Astrocyte (in vitro differentiated cells and primary cell): ENCODE measurements around the gene TMEM150A. TPM values are rescaled to one million over a fixed set of nuclear protein-coding genes. Genes with fewer than 3 reads are reported as not detected.

Source experiments
- DNase-seq: peaks from one replicate; pipeline ENCODE4 v3.0.0-alpha.2; 2010; ENCODE audit warnings: low read depth
- FAIRE-seq: peaks from 2 replicates; lab custom pipeline; 2011; peaks lifted over from hg19 to GRCh38; lab: Jason Lieb, UNC
- H2AFZ ChIP-seq: 2 replicates; pipeline ENCODE4 v1.6.0; 2012; ENCODE audit warnings: low read depth, low read length, inconsistent platforms
- H3K27ac ChIP-seq: 2 replicates; pipeline ENCODE4 v1.5.1; 2011; ENCODE audit warnings: low read depth, low read length, inconsistent platforms
- H3K27me3 ChIP-seq: 2 replicates; pipeline ENCODE4 v1.6.0; 2011; ENCODE audit warnings: low read length, inconsistent platforms; ENCODE audit not compliant: insufficient read depth
- H3K36me3 ChIP-seq: 2 replicates; pipeline ENCODE4 v1.5.1; 2011; ENCODE audit warnings: low read length, inconsistent platforms; ENCODE audit not compliant: insufficient read depth
- H3K4me1 ChIP-seq: 2 replicates; pipeline ENCODE4 v1.5.1; 2011; ENCODE audit warnings: low read length, inconsistent platforms; ENCODE audit not compliant: insufficient read depth
- H3K4me2 ChIP-seq: 2 replicates; pipeline ENCODE4 v1.6.0; 2012; ENCODE audit warnings: low read length, inconsistent platforms
- H3K4me3 ChIP-seq: 2 replicates; pipeline ENCODE4 v1.5.1; 2011; ENCODE audit warnings: low read depth, mild to moderate bottlenecking, low read length, inconsistent platforms; ENCODE audit not compliant: insufficient read depth
- H3K79me2 ChIP-seq: 2 replicates; pipeline ENCODE4 v1.6.0; 2012; ENCODE audit warnings: mild to moderate bottlenecking, low read length, inconsistent platforms; ENCODE audit not compliant: insufficient read depth
- H3K9ac ChIP-seq: 2 replicates; pipeline ENCODE4 v1.6.0; 2012; ENCODE audit warnings: mild to moderate bottlenecking, low read length, inconsistent platforms
- H3K9me3 ChIP-seq: 2 replicates; pipeline ENCODE4 v1.5.1; 2012; ENCODE audit warnings: low read depth, mild to moderate bottlenecking, low read length, inconsistent platforms; ENCODE audit not compliant: insufficient read depth
- H4K20me1 ChIP-seq: 2 replicates; pipeline ENCODE4 v1.6.0; 2012; ENCODE audit warnings: low read length, inconsistent platforms; ENCODE audit not compliant: insufficient read depth
- H3K27ac Mint-ChIP-seq: one replicate; pipeline ENCODE4 v1.8.0; 2021; ENCODE audit warnings: mild to moderate bottlenecking, mixed read lengths; ENCODE audit not compliant: unreplicated experiment
- H3K27me3 Mint-ChIP-seq: one replicate; pipeline ENCODE4 v1.8.0; 2021; ENCODE audit warnings: low read depth, mixed read lengths; ENCODE audit not compliant: unreplicated experiment
- H3K36me3 Mint-ChIP-seq: one replicate; pipeline ENCODE4 v1.8.0; 2021; ENCODE audit warnings: low read depth, mixed read lengths; ENCODE audit not compliant: unreplicated experiment
- H3K4me1 Mint-ChIP-seq: one replicate; pipeline ENCODE4 v1.8.0; 2021; ENCODE audit warnings: low read depth, mixed read lengths; ENCODE audit not compliant: unreplicated experiment
- H3K4me3 Mint-ChIP-seq: one replicate; pipeline ENCODE4 v1.8.0; 2021; ENCODE audit warnings: mild to moderate bottlenecking, moderate library complexity, mixed read lengths; ENCODE audit not compliant: unreplicated experiment
- H3K9me3 Mint-ChIP-seq: one replicate; pipeline ENCODE4 v1.8.0; 2021; ENCODE audit warnings: mild to moderate bottlenecking, mixed read lengths; ENCODE audit not compliant: unreplicated experiment
- CTCF ChIP-seq: IDR thresholded peaks from 2 replicates; pipeline ENCODE4 v1.5.1; 2011; ENCODE audit warnings: low read depth, mild to moderate bottlenecking, inconsistent platforms, low read length, moderate library complexity; ENCODE audit not compliant: insufficient read depth
- EZH2 ChIP-seq: IDR thresholded peaks from 2 replicates; pipeline ENCODE4 v1.6.1; 2012; ENCODE audit warnings: mild to moderate bottlenecking, low read length, inconsistent platforms; ENCODE audit not compliant: insufficient read depth
- total RNA-seq: library from RNA; stranded (reverse); gene quantifications from 2 replicates; pipeline ENCODE4 v1.2.1, GENCODE V29; 2021

The TMEM150A gene
- total RNA-seq, 1 donor from 2014 or later: 20.4 TPM

- peaks cover 26% of the 10 kb centered on the region for H3K4me1 ChIP-seq
- peaks cover 22% of the 10 kb centered on the region for H3K36me3 Mint-ChIP-seq
- H3K4me2 ChIP-seq: peak overlapping the region; percentile 40
- DNase-seq: no peak
- FAIRE-seq: no peak
- no peak overlapping the region for H3K27ac Mint-ChIP-seq
- no peaks in the 10 kb centered on the region for H3K79me2 ChIP-seq
- no peak overlapping the region for H3K27ac ChIP-seq
- no peak overlapping the region for H3K9ac ChIP-seq
- peaks cover 53% of the 10 kb centered on the region for H3K36me3 ChIP-seq
- no peak overlapping the region for H2AFZ ChIP-seq
- TF ChIP-seq EZH2: no peak
- peak; percentile 66 for TF ChIP-seq CTCF
- no peak overlapping the region for H3K4me3 ChIP-seq
- no peaks in the 10 kb centered on the region for H3K4me1 Mint-ChIP-seq
- H4K20me1 ChIP-seq: peaks cover 3% of the 10 kb centered on the region
- H3K9me3 ChIP-seq: no peaks in the 10 kb centered on the region
- H3K27me3 Mint-ChIP-seq: no peaks in the 10 kb centered on the region
- no peaks in the 10 kb centered on the region for H3K9me3 Mint-ChIP-seq
- no peaks in the 10 kb centered on the region for H3K27me3 ChIP-seq
- no peak overlapping the region for H3K4me3 Mint-ChIP-seq
These were observed 46.1 kb upstream of the TMEM150A start for GRCh38 chr2:85648619-85649018.

- H3K27ac ChIP-seq: no peak overlapping the region
- TF ChIP-seq CTCF: no peak
- H3K36me3 Mint-ChIP-seq: peaks cover 20% of the 10 kb centered on the region
These were observed 45.5 kb upstream of the TMEM150A start for GRCh38 chr2:85647823-85648526.

GRCh38 chr2:85646166-85646565 lies 43.7 kb upstream of the TMEM150A start:
- Histone ChIP-seq H3K27me3 (no peaks in the 10 kb centered on the region), H3K4me1 (peaks cover 13% of the 10 kb centered on the region), H3K9ac (no peak overlapping the region), H3K27ac (no peak overlapping the region), H3K9me3 (no peaks in the 10 kb centered on the region), H2AFZ (no peak overlapping the region), H3K4me2 (no peak overlapping the region), H3K4me3 (no peak overlapping the region), H3K36me3 (peaks cover 59% of the 10 kb centered on the region), H3K79me2 (no peaks in the 10 kb centered on the region), H4K20me1 (peaks cover 13% of the 10 kb centered on the region)
- Mint-ChIP-seq H3K27ac (no peak overlapping the region), H3K4me3 (no peak overlapping the region), H3K27me3 (no peaks in the 10 kb centered on the region), H3K9me3 (no peaks in the 10 kb centered on the region), H3K4me1 (no peaks in the 10 kb centered on the region), H3K36me3 (peaks cover 14% of the 10 kb centered on the region)
- DNase-seq: no peak
- TF ChIP-seq EZH2 (no peak), CTCF (no peak)
- FAIRE-seq: no peak

More at GRCh38 chr2:85647823-85648526, 45.5 kb upstream of the TMEM150A start:
- H3K9me3 Mint-ChIP-seq: no peaks in the 10 kb centered on the region
- Histone ChIP-seq H3K27me3 (no peaks in the 10 kb centered on the region), H3K4me3 (no peak overlapping the region), H3K4me2 (no peak overlapping the region), H3K4me1 (peaks cover 23% of the 10 kb centered on the region), H3K79me2 (no peaks in the 10 kb centered on the region), H3K9me3 (no peaks in the 10 kb centered on the region), H2AFZ (no peak overlapping the region), H3K36me3 (peaks cover 53% of the 10 kb centered on the region), H3K9ac (no peak overlapping the region), H4K20me1 (peaks cover 3% of the 10 kb centered on the region)
- no peak overlapping the region for H3K27ac Mint-ChIP-seq
- no peak for FAIRE-seq
- H3K4me1 Mint-ChIP-seq: no peaks in the 10 kb centered on the region
- H3K27me3 Mint-ChIP-seq: no peaks in the 10 kb centered on the region
- H3K4me3 Mint-ChIP-seq: peak overlapping the region; percentile 8
- DNase-seq: no peak
